Neural cell (in vitro differentiated cells): ENCODE data around the gene NQO1.

Experiments used
- CTCF ChIP-seq: fragments of 450-650 bp; IDR thresholded peaks from 2 replicates; pipeline ENCODE4 v1.5.1; 2014; ENCODE audit warnings: antibody characterized with exemption, mild to moderate bottlenecking, moderate library complexity; ENCODE audit not compliant: poor library complexity, severe bottlenecking
- EP300 ChIP-seq: fragments of 450-650 bp; conservative IDR thresholded peaks from 2 replicates; pipeline ENCODE4 v1.6.1; 2014; ENCODE audit warnings: antibody characterized with exemption, mild to moderate bottlenecking, moderate library complexity; ENCODE audit not compliant: poor library complexity, severe bottlenecking
- EZH2 ChIP-seq: fragments of 200-600, 300-800 bp; shearing (Covaris generic), sonication (generic); IDR thresholded peaks from 2 replicates; pipeline ENCODE4 v1.6.1; 2014; ENCODE audit warnings: antibody characterized with exemption, low read length, borderline replicate concordance, mild to moderate bottlenecking; ENCODE audit not compliant: insufficient read depth, poor library complexity, severe bottlenecking
- POLR2AphosphoS5 ChIP-seq: IDR thresholded peaks from 2 replicates; pipeline ENCODE4 v1.6.1; 2012
- RAD21 ChIP-seq: fragments of 450-650 bp; conservative IDR thresholded peaks from 2 replicates; pipeline ENCODE4 v1.6.1; 2014; ENCODE audit warnings: antibody characterized with exemption, mild to moderate bottlenecking, moderate library complexity
- REST ChIP-seq: IDR thresholded peaks from 2 replicates; pipeline ENCODE4 v1.6.1; 2012; ENCODE audit warnings: borderline replicate concordance
- TAF1 ChIP-seq: IDR thresholded peaks from 2 replicates; pipeline ENCODE4 v1.6.1; 2012; ENCODE audit warnings: low read depth

GRCh38 chr16:69721441-69721957 lies 4.9 kb downstream of the NQO1 start:
- no peak for TF ChIP-seq POLR2AphosphoS5
- no peak for TF ChIP-seq EP300
- TF ChIP-seq CTCF = no peak
- no peak for TF ChIP-seq EZH2
- no peak for TF ChIP-seq TAF1
- TF ChIP-seq REST = no peak
- TF ChIP-seq RAD21 = no peak
